ENCODE results near the gene SOX6. TPM values are rescaled to one million over a fixed set of nuclear protein-coding genes. Genes with fewer than 3 reads are reported as not detected.
"Not testable (repeated sequence)": the region's sequence is repeated elsewhere in the genome, so short reads cannot be mapped to it uniquely, and the experiment has no call there.

SOX6 gene
- total and polyA plus RNA-seq, 4 donors = 26.6 to 51.6 (median 38.6) TPM

DNA sequence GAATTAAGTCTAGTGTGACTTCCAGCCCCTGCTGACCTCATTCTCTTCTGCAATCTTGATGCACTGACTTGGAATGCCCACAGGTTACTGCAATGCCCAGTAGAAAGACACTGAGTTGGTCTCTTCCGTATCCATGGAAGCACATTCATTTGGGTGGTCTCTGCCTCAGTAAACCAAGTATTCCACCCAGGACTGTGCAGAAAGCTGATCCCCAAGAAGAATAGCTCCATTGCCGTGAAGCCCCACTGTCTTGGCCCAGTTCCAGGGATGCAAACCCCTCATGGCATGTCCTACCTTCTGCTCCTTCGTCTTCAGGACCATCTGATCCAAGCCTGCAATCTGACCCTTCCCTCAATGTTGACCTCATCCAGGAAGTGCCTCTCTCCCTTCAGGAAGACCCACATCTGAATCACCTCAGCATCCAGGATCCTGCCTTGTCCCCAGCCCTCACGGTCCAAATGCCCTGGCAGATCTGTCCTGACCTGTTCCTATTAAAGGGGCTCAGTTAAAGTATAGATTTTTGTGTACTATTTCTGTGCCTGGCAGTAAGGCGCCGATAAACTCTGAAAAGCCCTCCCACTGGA, 425.8 kb downstream of the SOX6 start:
- peaks cover 1% of the 10 kb centered on the region for H3K9me3 ChIP-seq (ENCODE audit: control insufficient read depth, insufficient read depth, low read length)
- DNase-seq (ENCODE audit: low read depth in 4 of 6, low spot score in 6 of 6) = no peak
- no peaks in the 10 kb centered on the region for H3K36me3 ChIP-seq (ENCODE audit: control insufficient read depth, insufficient read depth, low read length)
- WGBS (ENCODE audit: insufficient coverage) = 59% methylated on average over 3 of the region's 6 CpGs
- no peak overlapping the region for H3K27ac ChIP-seq (ENCODE audit: low read depth, low read length)
- H3K27me3 ChIP-seq (ENCODE audit: control insufficient read depth, insufficient read depth, low read length) = no peaks in the 10 kb centered on the region
- no peak overlapping the region for H3K4me3 ChIP-seq (ENCODE audit: low read depth, low read length)
- H3K4me1 ChIP-seq (ENCODE audit: control insufficient read depth, insufficient read depth, low read length) = no peaks in the 10 kb centered on the region

DNA sequence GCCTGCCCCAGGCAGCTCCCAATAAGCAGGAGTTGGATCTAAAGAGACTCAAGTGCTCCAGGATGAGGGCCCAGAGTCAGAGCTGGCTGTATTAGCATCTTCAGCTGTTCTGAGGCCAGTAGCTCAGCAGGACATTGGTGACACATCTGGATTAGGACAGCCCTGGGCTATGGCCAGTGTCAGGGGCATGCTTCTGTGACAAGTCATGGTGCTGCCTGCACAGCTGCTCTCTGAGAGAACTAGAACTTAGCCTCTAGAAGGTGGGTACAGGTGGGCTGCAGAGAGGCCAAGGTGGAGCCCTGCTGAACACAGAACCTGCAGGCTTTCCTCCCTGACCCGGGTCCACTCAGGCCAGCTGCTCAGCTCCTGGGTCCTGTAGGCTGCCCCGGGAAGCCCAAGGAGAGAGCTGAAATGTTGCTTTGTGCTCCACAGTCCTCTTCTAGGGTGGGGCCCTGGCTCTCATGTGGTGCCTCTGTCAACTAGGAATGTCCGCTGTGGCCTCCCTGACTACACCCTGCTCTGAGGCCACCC, 426.9 kb downstream of the SOX6 start:
- H3K4me1 ChIP-seq (ENCODE audit: control insufficient read depth, insufficient read depth, low read length) = no peaks in the 10 kb centered on the region
- 95% methylated on average over 3 of the region's 3 CpGs for WGBS (ENCODE audit: insufficient coverage)
- H3K9me3 ChIP-seq (ENCODE audit: control insufficient read depth, insufficient read depth, low read length) = peaks cover 1% of the 10 kb centered on the region
- H3K27me3 ChIP-seq (ENCODE audit: control insufficient read depth, insufficient read depth, low read length) = no peaks in the 10 kb centered on the region
- no peak for DNase-seq (ENCODE audit: low read depth in 4 of 6, low spot score in 6 of 6)
- H3K36me3 ChIP-seq (ENCODE audit: control insufficient read depth, insufficient read depth, low read length) = no peaks in the 10 kb centered on the region
- no peak overlapping the region for H3K27ac ChIP-seq (ENCODE audit: low read depth, low read length)
- no peak overlapping the region for H3K4me3 ChIP-seq (ENCODE audit: low read depth, low read length)

- Histone ChIP-seq H3K27me3 (ENCODE audit: control insufficient read depth, insufficient read depth, low read length) (no peaks in the 10 kb centered on the region), H3K36me3 (ENCODE audit: control insufficient read depth, insufficient read depth, low read length) (no peaks in the 10 kb centered on the region), H3K4me1 (ENCODE audit: control insufficient read depth, insufficient read depth, low read length) (no peaks in the 10 kb centered on the region), H3K9me3 (ENCODE audit: control insufficient read depth, insufficient read depth, low read length) (peaks cover 1% of the 10 kb centered on the region), H3K27ac (ENCODE audit: low read depth, low read length) (no peak overlapping the region), H3K4me3 (ENCODE audit: low read depth, low read length) (no peak overlapping the region)
- no peak for DNase-seq (ENCODE audit: low read depth in 4 of 6, low spot score in 6 of 6)
Measured at GRCh38 chr11:15927864-15928217, 428.5 kb downstream of the SOX6 start.

GRCh38 chr11:15927196-15927863, 429.0 kb downstream of the SOX6 start:
- Histone ChIP-seq H3K27ac (ENCODE audit: low read depth, low read length) (no peak overlapping the region), H3K4me1 (ENCODE audit: control insufficient read depth, insufficient read depth, low read length) (no peaks in the 10 kb centered on the region), H3K9me3 (ENCODE audit: control insufficient read depth, insufficient read depth, low read length) (peaks cover 1% of the 10 kb centered on the region), H3K27me3 (ENCODE audit: control insufficient read depth, insufficient read depth, low read length) (no peaks in the 10 kb centered on the region), H3K36me3 (ENCODE audit: control insufficient read depth, insufficient read depth, low read length) (no peaks in the 10 kb centered on the region), H3K4me3 (ENCODE audit: low read depth, low read length) (no peak overlapping the region)
- WGBS (ENCODE audit: insufficient coverage) = 96% methylated on average over 3 of the region's 5 CpGs
- no peak for DNase-seq (ENCODE audit: low read depth in 4 of 6, low spot score in 6 of 6)

- no peak for DNase-seq (ENCODE audit: low read depth in 4 of 6, low spot score in 6 of 6)
- no peaks in the 10 kb centered on the region for H3K36me3 ChIP-seq (ENCODE audit: control insufficient read depth, insufficient read depth, low read length)
- no CpG with 5 or more reads among the region's 2 CpGs for WGBS (ENCODE audit: insufficient coverage)
- H3K4me1 ChIP-seq (ENCODE audit: control insufficient read depth, insufficient read depth, low read length) = peaks cover 6% of the 10 kb centered on the region
- no peaks in the 10 kb centered on the region for H3K27me3 ChIP-seq (ENCODE audit: control insufficient read depth, insufficient read depth, low read length)
- peaks cover 1% of the 10 kb centered on the region for H3K9me3 ChIP-seq (ENCODE audit: control insufficient read depth, insufficient read depth, low read length)
- no peak overlapping the region for H3K27ac ChIP-seq (ENCODE audit: low read depth, low read length)
- H3K4me3 ChIP-seq (ENCODE audit: low read depth, low read length) = no peak overlapping the region
Measured at GRCh38 chr11:15926071-15926470, 430.3 kb downstream of the SOX6 start.

DNA sequence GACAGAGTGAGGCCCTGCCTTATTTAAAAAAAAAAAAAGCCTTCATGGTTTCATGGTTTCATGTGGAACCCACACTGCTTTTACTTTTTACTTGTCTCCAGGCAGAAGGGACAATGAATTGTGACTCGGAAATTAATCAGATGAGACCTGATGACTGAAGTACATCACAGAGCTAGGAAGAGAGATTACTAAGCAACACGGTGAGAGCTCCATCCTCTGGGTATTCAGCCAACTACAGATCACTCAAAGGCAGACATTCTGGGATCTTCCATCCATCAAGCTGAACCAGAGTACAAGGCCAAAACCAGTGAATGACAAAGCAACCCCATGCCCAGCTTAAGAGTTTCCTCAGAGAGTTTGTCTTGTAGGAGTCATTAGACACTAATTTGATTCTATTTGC, 433.2 kb downstream of the SOX6 start:
- Histone ChIP-seq H3K9me3 (ENCODE audit: control insufficient read depth, insufficient read depth, low read length) (no peaks in the 10 kb centered on the region), H3K36me3 (ENCODE audit: control insufficient read depth, insufficient read depth, low read length) (no peaks in the 10 kb centered on the region), H3K27me3 (ENCODE audit: control insufficient read depth, insufficient read depth, low read length) (no peaks in the 10 kb centered on the region), H3K4me3 (ENCODE audit: low read depth, low read length) (no peak overlapping the region), H3K4me1 (ENCODE audit: control insufficient read depth, insufficient read depth, low read length) (peaks cover 10% of the 10 kb centered on the region), H3K27ac (ENCODE audit: low read depth, low read length) (no peak overlapping the region)
- WGBS (ENCODE audit: insufficient coverage) = 44% methylated on average over 2 of the region's 2 CpGs
- DNase-seq (ENCODE audit: low read depth in 4 of 6, low spot score in 6 of 6) = peak in 2 of 6 donors; percentile 29 to 51

GRCh38 chr11:15922745-15923144, 433.6 kb downstream of the SOX6 start:
- not testable (repeated sequence) for H3K27ac ChIP-seq (ENCODE audit: low read depth, low read length); H3K27me3 ChIP-seq (ENCODE audit: control insufficient read depth, insufficient read depth, low read length); H3K4me3 ChIP-seq (ENCODE audit: low read depth, low read length); H3K9me3 ChIP-seq (ENCODE audit: control insufficient read depth, insufficient read depth, low read length); DNase-seq (ENCODE audit: low read depth in 4 of 6, low spot score in 6 of 6); H3K36me3 ChIP-seq (ENCODE audit: control insufficient read depth, insufficient read depth, low read length)
- WGBS (ENCODE audit: insufficient coverage) = 87% methylated on average over 5 of the region's 6 CpGs
- H3K4me1 ChIP-seq (ENCODE audit: control insufficient read depth, insufficient read depth, low read length) = peaks cover 10% of the 10 kb centered on the region

- DNase-seq (ENCODE audit: low read depth in 4 of 6, low spot score in 6 of 6) = peak in 2 of 6 donors; percentile 62 to 69
- no peaks in the 10 kb centered on the region for H3K27me3 ChIP-seq (ENCODE audit: control insufficient read depth, insufficient read depth, low read length)
- H3K27ac ChIP-seq (ENCODE audit: low read depth, low read length) = no peak overlapping the region
- WGBS (ENCODE audit: insufficient coverage) = 52% methylated on average over 3 of the region's 6 CpGs
- peaks cover 10% of the 10 kb centered on the region for H3K4me1 ChIP-seq (ENCODE audit: control insufficient read depth, insufficient read depth, low read length)
- H3K4me3 ChIP-seq (ENCODE audit: low read depth, low read length) = no peak overlapping the region
- H3K9me3 ChIP-seq (ENCODE audit: control insufficient read depth, insufficient read depth, low read length) = no peaks in the 10 kb centered on the region
- H3K36me3 ChIP-seq (ENCODE audit: control insufficient read depth, insufficient read depth, low read length) = no peaks in the 10 kb centered on the region
Measured at GRCh38 chr11:15920856-15921629, 435.3 kb downstream of the SOX6 start.

- H3K4me3 ChIP-seq (ENCODE audit: low read depth, low read length) = no peak overlapping the region
- DNase-seq (ENCODE audit: low read depth in 4 of 6, low spot score in 6 of 6) = no peak
- H3K36me3 ChIP-seq (ENCODE audit: control insufficient read depth, insufficient read depth, low read length) = no peaks in the 10 kb centered on the region
- H3K27ac ChIP-seq (ENCODE audit: low read depth, low read length) = no peak overlapping the region
- 70% methylated on average over 1 of the region's 1 CpG for WGBS (ENCODE audit: insufficient coverage)
- H3K9me3 ChIP-seq (ENCODE audit: control insufficient read depth, insufficient read depth, low read length) = no peaks in the 10 kb centered on the region
- H3K4me1 ChIP-seq (ENCODE audit: control insufficient read depth, insufficient read depth, low read length) = peaks cover 12% of the 10 kb centered on the region
- no peaks in the 10 kb centered on the region for H3K27me3 ChIP-seq (ENCODE audit: control insufficient read depth, insufficient read depth, low read length)
Measured at GRCh38 chr11:15918674-15919073, 437.7 kb downstream of the SOX6 start.

Data from spinal cord (tissue), 10 donors.